Measurements from ENCODE around the gene KIAA0319L. TPM values are rescaled to one million over a fixed set of nuclear protein-coding genes. Genes with fewer than 3 reads are reported as not detected.

Gene KIAA0319L
- total RNA-seq, 2 donors from 2014 or later, result 53.2 to 66.0 TPM

GRCh38 chr1:35449334-35450008 is 107.7 kb downstream of the KIAA0319L start:
- TF ChIP-seq CTCF (IDR thresholded peaks at IDR 0.05), result no peak
- H3K9ac ChIP-seq (ENCODE audit: low read depth in 2 of 2, low read length in 2 of 2), result no peak overlapping the region
- no peak overlapping the region for H3K27ac ChIP-seq

GRCh38 chr1:35448344-35448801 is 108.8 kb downstream of the KIAA0319L start:
- DNase-seq, result peak; percentile 24
- peaks cover 23% of the 10 kb centered on the region for H3K36me3 ChIP-seq

More at GRCh38 chr1:35449334-35450008, 107.7 kb downstream of the KIAA0319L start:
- DNase-seq, result no peak
- Histone ChIP-seq H3K27me3 (no peaks in the 10 kb centered on the region), H3K4me1 (no peaks in the 10 kb centered on the region), H3K4me3 (no peak overlapping the region), H3K36me3 (peaks cover 15% of the 10 kb centered on the region), H3K9me3 (no peaks in the 10 kb centered on the region)
- intact Hi-C loops (cut with DNase I), result loop anchor here (10.0 kb wide), 1 partner anchor 275 kb away; no protein-coding TSS in a partner anchor

GRCh38 chr1:35447278-35447677 is 109.9 kb downstream of the KIAA0319L start:
- no peak for DNase-seq
- no peaks in the 10 kb centered on the region for H3K9me3 ChIP-seq
- peaks cover 23% of the 10 kb centered on the region for H3K36me3 ChIP-seq
- no peak overlapping the region for H3K4me3 ChIP-seq
- H3K27ac ChIP-seq, result no peak overlapping the region
- TF ChIP-seq CTCF (IDR thresholded peaks at IDR 0.05), result no peak
- H3K4me1 ChIP-seq, result no peaks in the 10 kb centered on the region
- no peak overlapping the region for H3K9ac ChIP-seq (ENCODE audit: low read depth in 2 of 2, low read length in 2 of 2)
- intact Hi-C loops (cut with DNase I), result no loop called here
- H3K27me3 ChIP-seq, result no peaks in the 10 kb centered on the region

More at GRCh38 chr1:35448344-35448801, 108.8 kb downstream of the KIAA0319L start:
- Histone ChIP-seq H3K9me3 (no peaks in the 10 kb centered on the region), H3K4me1 (no peaks in the 10 kb centered on the region), H3K9ac (ENCODE audit: low read depth in 2 of 2, low read length in 2 of 2) (no peak overlapping the region), H3K4me3 (no peak overlapping the region), H3K27ac (no peak overlapping the region), H3K27me3 (no peaks in the 10 kb centered on the region)
- intact Hi-C loops (cut with DNase I), result no loop called here
- no peak for TF ChIP-seq CTCF (IDR thresholded peaks at IDR 0.05)

- no peak for DNase-seq
- TF ChIP-seq CTCF (IDR thresholded peaks at IDR 0.05), result no peak
- Histone ChIP-seq H3K9me3 (no peaks in the 10 kb centered on the region), H3K27me3 (no peaks in the 10 kb centered on the region), H3K9ac (ENCODE audit: low read depth in 2 of 2, low read length in 2 of 2) (no peak overlapping the region), H3K36me3 (peaks cover 22% of the 10 kb centered on the region), H3K4me1 (no peaks in the 10 kb centered on the region), H3K4me3 (no peak overlapping the region), H3K27ac (no peak overlapping the region)
- intact Hi-C loops (cut with DNase I), result no loop called here
These were observed 112.8 kb downstream of the KIAA0319L start for GRCh38 chr1:35444519-35444774.

GRCh38 chr1:35443768-35444518 is 113.3 kb downstream of the KIAA0319L start:
- no peak for TF ChIP-seq CTCF (IDR thresholded peaks at IDR 0.05)
- intact Hi-C loops (cut with DNase I), result no loop called here

More at GRCh38 chr1:35443768-35444518, 113.3 kb downstream of the KIAA0319L start:
- H3K4me1 ChIP-seq, result no peaks in the 10 kb centered on the region
- peaks cover 19% of the 10 kb centered on the region for H3K36me3 ChIP-seq
- H3K9me3 ChIP-seq, result no peaks in the 10 kb centered on the region
- no peak overlapping the region for H3K4me3 ChIP-seq
- H3K27ac ChIP-seq, result no peak overlapping the region
- no peaks in the 10 kb centered on the region for H3K27me3 ChIP-seq
- no peak for DNase-seq
- no peak overlapping the region for H3K9ac ChIP-seq (ENCODE audit: low read depth in 2 of 2, low read length in 2 of 2)

Measured in colonic mucosa (tissue), 4 donors.